ENCODE data around the gene SUGCT. TPM values are rescaled to one million over a fixed set of nuclear protein-coding genes. Genes with fewer than 3 reads are reported as not detected.

The SUGCT gene
- total and polyA plus RNA-seq, 10 donors, result 1.4 to 13.6 (median 2.5) TPM

DNA sequence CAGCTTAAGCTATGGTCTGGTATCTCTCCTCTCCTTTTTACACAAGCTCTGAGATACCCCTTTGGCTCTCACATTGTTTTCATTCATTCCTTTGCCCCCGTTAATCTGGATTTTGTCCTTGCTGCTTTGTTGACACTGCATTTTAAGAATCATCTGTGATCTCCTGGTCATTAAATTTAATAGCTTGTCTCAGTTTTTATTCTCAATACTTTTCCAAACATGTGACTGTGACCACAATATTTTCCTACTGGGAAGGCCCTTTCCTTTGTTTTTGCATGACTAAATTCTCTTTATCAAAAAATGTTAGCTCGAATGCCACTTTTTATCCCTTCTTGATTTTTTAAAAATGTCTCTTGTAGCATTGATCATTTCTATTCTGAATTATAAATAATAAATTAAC is 171.2 kb downstream of the SUGCT start:
- DNase-seq, result no peak
- Histone ChIP-seq H3K36me3 (no peaks in the 10 kb centered on the region), H3K27me3 (replicated peaks in 1 of 7) (no peaks in the 10 kb centered on the region), H3K27ac (no peak overlapping the region), H3K4me1 (no peaks in the 10 kb centered on the region), H3K4me3 (no peak overlapping the region), H3K9me3 (no peaks in the 10 kb centered on the region)
- intact Hi-C loops (cut with DNase I; ENCODE audit: low total_unique reads), result no loop called here
- 82 to 90% (median 85%) methylated on average over 2 of the region's 2 CpGs for WGBS, 5 donors
- no peak for TF ChIP-seq POLR2AphosphoS5 (IDR thresholded peaks at IDR 0.05)
- TF ChIP-seq CTCF (IDR thresholded peaks at IDR 0.05 in 8 of 11, conservative IDR thresholded peaks at IDR 0.05 in 3 of 11), result no peak
- TF ChIP-seq POLR2A (IDR thresholded peaks at IDR 0.05), result no peak

DNA sequence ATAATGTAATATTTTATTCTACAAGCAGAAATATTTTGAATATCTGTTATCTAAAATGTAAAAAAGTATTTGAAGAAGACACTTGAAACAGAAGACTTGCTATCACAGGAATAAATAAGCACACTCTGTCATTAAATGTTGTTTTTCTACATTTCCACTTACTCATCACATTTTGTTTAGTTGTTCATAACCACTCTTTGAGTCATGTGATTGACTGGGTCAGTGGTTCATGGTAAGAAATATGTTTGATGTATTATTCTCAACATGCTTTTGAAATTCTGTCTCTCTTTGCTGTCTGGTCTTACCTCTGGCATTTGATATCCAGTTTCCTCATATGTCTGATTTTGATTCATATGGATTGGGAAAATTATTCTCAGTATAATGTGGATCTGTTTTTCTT is 171.8 kb downstream of the SUGCT start:
- intact Hi-C loops (cut with DNase I; ENCODE audit: low total_unique reads), result no loop called here
- Histone ChIP-seq H3K9me3 (no peaks in the 10 kb centered on the region), H3K4me3 (no peak overlapping the region), H3K27ac (no peak overlapping the region), H3K36me3 (no peaks in the 10 kb centered on the region), H3K4me1 (no peaks in the 10 kb centered on the region), H3K27me3 (replicated peaks in 1 of 7) (no peaks in the 10 kb centered on the region)
- TF ChIP-seq CTCF (IDR thresholded peaks at IDR 0.05 in 8 of 11, conservative IDR thresholded peaks at IDR 0.05 in 3 of 11) (no peak), POLR2A (IDR thresholded peaks at IDR 0.05) (no peak), POLR2AphosphoS5 (IDR thresholded peaks at IDR 0.05) (no peak)
- DNase-seq, result no peak

DNA sequence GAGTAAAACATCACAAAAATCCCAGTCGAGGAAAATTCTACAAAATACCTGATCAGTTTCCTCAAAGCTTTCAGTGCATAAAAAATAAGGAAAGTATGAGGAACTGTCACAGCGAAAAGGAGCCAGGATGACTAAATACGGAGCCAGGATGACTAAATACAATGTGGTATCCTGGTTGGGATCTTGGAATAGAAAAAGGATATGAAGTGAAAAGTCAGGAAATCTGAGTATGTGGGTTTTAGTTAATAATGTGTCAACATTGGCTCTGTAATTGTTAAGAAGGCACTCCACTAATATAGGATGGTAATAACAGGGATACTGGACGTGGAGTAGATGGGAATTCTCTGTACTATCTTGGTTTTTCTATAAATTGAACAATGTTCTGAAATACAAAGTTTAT is 175.5 kb downstream of the SUGCT start:
- H3K27me3 ChIP-seq (replicated peaks in 1 of 7), result no peaks in the 10 kb centered on the region
- no peaks in the 10 kb centered on the region for H3K9me3 ChIP-seq
- H3K4me1 ChIP-seq, result no peaks in the 10 kb centered on the region
- H3K27ac ChIP-seq, result no peak overlapping the region
- H3K4me3 ChIP-seq, result no peak overlapping the region
- intact Hi-C loops (cut with DNase I; ENCODE audit: low total_unique reads), result no loop called here
- no peaks in the 10 kb centered on the region for H3K36me3 ChIP-seq
- TF ChIP-seq POLR2AphosphoS5 (IDR thresholded peaks at IDR 0.05), result no peak
- TF ChIP-seq CTCF (IDR thresholded peaks at IDR 0.05 in 8 of 11, conservative IDR thresholded peaks at IDR 0.05 in 3 of 11), result no peak
- TF ChIP-seq POLR2A (IDR thresholded peaks at IDR 0.05), result no peak
- DNase-seq, result no peak
- WGBS, 5 donors, result 63 to 81% (median 68%) methylated on average over 4 of the region's 4 CpGs

DNA sequence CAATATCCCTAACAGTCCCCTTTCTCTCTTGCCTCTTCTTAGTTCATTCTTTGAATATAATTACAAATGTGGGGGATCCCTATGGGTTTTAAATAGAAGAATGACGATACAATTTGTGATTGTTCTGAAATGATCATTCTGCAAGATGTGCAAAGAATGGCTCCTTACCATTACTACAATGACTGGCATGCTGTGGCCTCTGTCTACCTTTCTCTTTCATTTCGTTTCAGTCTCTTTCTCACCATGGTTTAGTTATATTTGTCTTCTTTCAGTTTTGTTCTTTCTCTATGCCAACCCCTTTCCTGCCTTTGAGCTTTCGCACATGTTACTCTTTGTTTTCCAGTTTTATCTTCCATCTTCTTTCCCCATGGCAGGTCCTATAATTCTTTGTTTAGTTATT is 176.5 kb downstream of the SUGCT start:
- no peaks in the 10 kb centered on the region for H3K36me3 ChIP-seq
- H3K4me3 ChIP-seq, result no peak overlapping the region
- H3K9me3 ChIP-seq, result no peaks in the 10 kb centered on the region
- no peaks in the 10 kb centered on the region for H3K27me3 ChIP-seq (replicated peaks in 1 of 7)
- no peak overlapping the region for H3K27ac ChIP-seq
- TF ChIP-seq POLR2A (IDR thresholded peaks at IDR 0.05) (no peak), CTCF (IDR thresholded peaks at IDR 0.05 in 8 of 11, conservative IDR thresholded peaks at IDR 0.05 in 3 of 11) (no peak), POLR2AphosphoS5 (IDR thresholded peaks at IDR 0.05) (no peak)
- DNase-seq, result no peak
- WGBS, 5 donors, result 60 to 77% (median 73%) methylated on average over 3 of the region's 3 CpGs
- H3K4me1 ChIP-seq, result no peaks in the 10 kb centered on the region
- intact Hi-C loops (cut with DNase I; ENCODE audit: low total_unique reads), result no loop called here
